ENCODE measurements around the gene LYZL2.

LYZL2 gene

DNA sequence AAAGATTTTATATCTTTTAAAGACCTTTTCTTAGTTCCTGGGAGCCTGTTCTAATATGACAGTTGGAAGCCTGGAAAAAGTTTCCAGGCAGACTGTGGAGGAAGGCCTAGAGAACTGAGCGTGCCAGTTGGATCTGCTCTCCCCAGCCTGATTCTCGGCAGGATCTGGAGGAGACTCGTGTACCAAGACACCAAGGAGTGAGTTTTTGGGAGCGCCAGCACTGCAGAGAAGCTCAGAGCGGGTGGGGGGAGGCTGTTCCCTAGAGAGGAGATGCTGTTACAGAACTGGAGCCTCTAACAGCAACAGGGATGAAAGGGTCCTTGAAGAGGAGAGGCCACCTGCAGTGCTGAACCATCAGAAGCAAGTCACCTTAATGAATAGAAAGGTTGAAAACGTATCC, 52.9 kb downstream of the LYZL2 start:
- H3K4me3 ChIP-seq (ENCODE audit: low read depth, low read length), result no peak overlapping the region
- no peaks in the 10 kb centered on the region for H3K36me3 ChIP-seq (ENCODE audit: control insufficient read depth, insufficient read depth, low read length)
- H3K27me3 ChIP-seq (ENCODE audit: control insufficient read depth, insufficient read depth, low read length), result no peaks in the 10 kb centered on the region
- no peak overlapping the region for H2AFZ ChIP-seq
- no peaks in the 10 kb centered on the region for H3K4me1 ChIP-seq
- no peak overlapping the region for H3K4me2 ChIP-seq (ENCODE audit: low read length)
- H3K27ac ChIP-seq, result no peak overlapping the region
- no peaks in the 10 kb centered on the region for H3K9me3 ChIP-seq (ENCODE audit: control insufficient read depth, low read length)
- no peak overlapping the region for H3K9ac ChIP-seq
- no peaks in the 10 kb centered on the region for H3K79me2 ChIP-seq
- TF ChIP-seq, protein P1, sequence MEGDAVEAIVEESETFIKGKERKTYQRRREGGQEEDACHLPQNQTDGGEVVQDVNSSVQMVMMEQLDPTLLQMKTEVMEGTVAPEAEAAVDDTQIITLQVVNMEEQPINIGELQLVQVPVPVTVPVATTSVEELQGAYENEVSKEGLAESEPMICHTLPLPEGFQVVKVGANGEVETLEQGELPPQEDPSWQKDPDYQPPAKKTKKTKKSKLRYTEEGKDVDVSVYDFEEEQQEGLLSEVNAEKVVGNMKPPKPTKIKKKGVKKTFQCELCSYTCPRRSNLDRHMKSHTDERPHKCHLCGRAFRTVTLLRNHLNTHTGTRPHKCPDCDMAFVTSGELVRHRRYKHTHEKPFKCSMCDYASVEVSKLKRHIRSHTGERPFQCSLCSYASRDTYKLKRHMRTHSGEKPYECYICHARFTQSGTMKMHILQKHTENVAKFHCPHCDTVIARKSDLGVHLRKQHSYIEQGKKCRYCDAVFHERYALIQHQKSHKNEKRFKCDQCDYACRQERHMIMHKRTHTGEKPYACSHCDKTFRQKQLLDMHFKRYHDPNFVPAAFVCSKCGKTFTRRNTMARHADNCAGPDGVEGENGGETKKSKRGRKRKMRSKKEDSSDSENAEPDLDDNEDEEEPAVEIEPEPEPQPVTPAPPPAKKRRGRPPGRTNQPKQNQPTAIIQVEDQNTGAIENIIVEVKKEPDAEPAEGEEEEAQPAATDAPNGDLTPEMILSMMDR (IDR thresholded peaks at IDR 0.05), result no peak

DNA sequence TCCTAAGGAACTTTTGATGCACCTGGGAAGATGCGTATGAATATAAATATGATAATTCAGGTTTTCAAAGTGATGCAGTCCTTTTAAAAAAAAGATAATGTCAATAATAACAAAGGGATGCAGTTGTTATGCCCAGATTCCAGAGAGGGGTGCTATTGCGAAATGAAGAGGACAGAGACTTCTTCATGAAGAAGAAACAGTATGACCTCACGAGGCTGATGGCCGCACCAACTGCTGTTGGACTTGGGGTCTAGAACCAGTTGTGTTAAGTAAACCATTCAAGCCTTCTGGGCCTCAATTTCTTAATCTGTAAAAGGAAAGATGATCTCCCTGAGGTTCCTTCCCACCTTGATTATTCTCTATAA, 55.1 kb downstream of the LYZL2 start:
- no peaks in the 10 kb centered on the region for H3K9me3 ChIP-seq (ENCODE audit: control insufficient read depth, low read length)
- H3K4me3 ChIP-seq (ENCODE audit: low read depth, low read length), result no peak overlapping the region
- no peaks in the 10 kb centered on the region for H3K79me2 ChIP-seq
- H3K9ac ChIP-seq, result no peak overlapping the region
- no peak overlapping the region for H3K27ac ChIP-seq
- TF ChIP-seq, protein P1 (IDR thresholded peaks at IDR 0.05), result no peak
- H3K4me2 ChIP-seq (ENCODE audit: low read length), result no peak overlapping the region
- no peaks in the 10 kb centered on the region for H3K27me3 ChIP-seq (ENCODE audit: control insufficient read depth, insufficient read depth, low read length)
- no peaks in the 10 kb centered on the region for H3K4me1 ChIP-seq
- H3K36me3 ChIP-seq (ENCODE audit: control insufficient read depth, insufficient read depth, low read length), result no peaks in the 10 kb centered on the region
- no peak overlapping the region for H2AFZ ChIP-seq

DNA sequence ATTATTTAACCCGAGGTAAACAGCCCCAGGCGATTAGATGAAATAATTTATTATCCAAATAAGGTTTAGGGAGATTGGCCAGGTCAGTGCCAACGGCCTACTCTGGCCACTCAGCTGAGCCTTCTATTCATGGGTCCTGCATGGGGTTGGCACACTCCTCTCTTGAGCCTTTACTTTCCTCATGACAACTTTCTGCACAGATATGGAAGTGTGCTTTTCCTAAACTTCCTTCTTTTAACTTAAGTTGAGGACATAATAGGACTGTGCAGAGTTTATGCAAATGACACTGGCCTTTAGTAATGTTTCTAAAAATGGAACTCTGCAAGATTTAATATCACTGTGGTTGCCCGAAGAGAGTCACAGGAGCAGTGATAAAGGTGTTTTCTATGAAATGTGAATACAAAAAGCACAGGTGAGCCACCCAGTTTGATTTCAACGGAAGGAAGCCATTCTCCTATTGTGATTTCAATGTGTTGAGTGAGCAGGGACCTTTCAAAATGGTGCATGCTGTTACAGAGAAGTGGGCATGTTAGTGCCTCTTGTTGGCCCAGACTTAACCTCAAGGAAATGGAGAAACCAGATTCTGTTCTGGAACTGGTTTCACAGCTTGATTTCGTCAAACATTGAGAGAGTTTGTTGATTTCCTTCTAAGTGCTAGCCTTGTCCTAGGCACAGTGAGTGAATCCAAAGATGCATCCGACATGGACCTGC, 55.7 kb downstream of the LYZL2 start:
- no peak overlapping the region for H3K4me3 ChIP-seq (ENCODE audit: low read depth, low read length)
- no peaks in the 10 kb centered on the region for H3K36me3 ChIP-seq (ENCODE audit: control insufficient read depth, insufficient read depth, low read length)
- H3K9ac ChIP-seq, result no peak overlapping the region
- no peak overlapping the region for H3K4me2 ChIP-seq (ENCODE audit: low read length)
- no peak overlapping the region for H3K27ac ChIP-seq
- H3K4me1 ChIP-seq, result no peaks in the 10 kb centered on the region
- H3K9me3 ChIP-seq (ENCODE audit: control insufficient read depth, low read length), result no peaks in the 10 kb centered on the region
- H3K79me2 ChIP-seq, result no peaks in the 10 kb centered on the region
- H3K27me3 ChIP-seq (ENCODE audit: control insufficient read depth, insufficient read depth, low read length), result no peaks in the 10 kb centered on the region
- no peak overlapping the region for H2AFZ ChIP-seq
- TF ChIP-seq, protein P1 (IDR thresholded peaks at IDR 0.05), result no peak

DNA sequence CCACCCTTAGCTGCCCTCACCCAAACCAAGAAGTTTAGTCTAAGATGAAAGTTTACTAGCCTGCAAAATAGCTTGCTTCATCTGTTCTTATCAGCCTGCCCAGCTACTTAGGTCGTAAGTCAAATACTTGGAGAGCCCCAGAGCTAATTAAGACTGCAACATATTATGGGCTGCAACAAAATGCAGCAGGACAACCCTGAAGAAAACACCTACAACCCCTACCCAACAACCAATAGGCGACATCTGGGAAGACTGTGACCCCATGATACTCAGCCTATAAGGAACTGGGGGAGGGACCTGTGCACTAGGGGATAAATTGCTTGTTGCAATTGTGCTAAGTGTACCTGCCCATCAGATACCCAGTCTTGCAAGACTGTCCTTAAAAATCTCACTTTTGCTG, 64.1 kb downstream of the LYZL2 start:
- Histone ChIP-seq H3K9me3 (ENCODE audit: control insufficient read depth, low read length) (no peaks in the 10 kb centered on the region), H3K36me3 (ENCODE audit: control insufficient read depth, insufficient read depth, low read length) (no peaks in the 10 kb centered on the region), H3K27ac (no peak overlapping the region), H3K4me2 (ENCODE audit: low read length) (no peak overlapping the region), H3K4me1 (no peaks in the 10 kb centered on the region), H2AFZ (no peak overlapping the region), H3K9ac (no peak overlapping the region), H3K79me2 (no peaks in the 10 kb centered on the region), H3K4me3 (ENCODE audit: low read depth, low read length) (no peak overlapping the region), H3K27me3 (ENCODE audit: control insufficient read depth, insufficient read depth, low read length) (no peaks in the 10 kb centered on the region)
- TF ChIP-seq, protein P1 (IDR thresholded peaks at IDR 0.05), result no peak

DNA sequence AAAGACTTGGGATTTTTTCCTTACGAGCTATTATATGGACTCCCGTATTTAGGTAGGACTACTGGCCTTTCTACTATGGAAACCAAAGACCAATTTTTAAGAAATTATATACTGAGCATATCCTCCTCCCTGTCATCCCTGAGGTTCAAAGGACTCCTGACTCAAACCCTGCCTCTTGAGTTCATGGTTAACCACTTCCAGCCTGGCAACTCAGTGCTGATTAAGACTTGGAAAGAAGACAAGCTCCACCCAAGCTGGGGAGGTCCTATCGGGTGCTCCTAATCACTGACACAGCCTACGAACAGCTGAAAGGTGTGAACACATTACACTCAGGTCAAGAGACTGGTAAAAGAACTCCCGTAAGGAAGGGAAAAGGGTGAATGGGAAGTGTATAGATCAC, 66.8 kb downstream of the LYZL2 start:
- Histone ChIP-seq H3K36me3 (ENCODE audit: control insufficient read depth, insufficient read depth, low read length) (no peaks in the 10 kb centered on the region), H3K9me3 (ENCODE audit: control insufficient read depth, low read length) (no peaks in the 10 kb centered on the region), H3K27me3 (ENCODE audit: control insufficient read depth, insufficient read depth, low read length) (no peaks in the 10 kb centered on the region), H3K4me2 (ENCODE audit: low read length) (no peak overlapping the region), H3K9ac (no peak overlapping the region), H3K27ac (no peak overlapping the region), H3K4me3 (ENCODE audit: low read depth, low read length) (no peak overlapping the region), H2AFZ (no peak overlapping the region), H3K79me2 (no peaks in the 10 kb centered on the region), H3K4me1 (no peaks in the 10 kb centered on the region)
- TF ChIP-seq, protein P1 (IDR thresholded peaks at IDR 0.05), result no peak

All from parathyroid adenoma (tissue), 2 donors.